HL-60 (cell line): ENCODE data around the gene BRPF3.

Source experiments
- DNase-seq, 2 experiments: peaks; one replicate each; pipeline ENCODE4 v3.0.0-alpha.2; 2010 to 2020; ENCODE audit warnings: low read depth in 1 of 2, low spot score in 1 of 2
- H3K27ac ChIP-seq: fragments of 250-450 bp; sonication (Bioruptor Pico); replicated peaks from 2 replicates; pipeline ENCODE4 v1.5.1; 2020; ENCODE audit warnings: mild to moderate bottlenecking, moderate library complexity
- H3K27me3 ChIP-seq: fragments of 250-450 bp; sonication (Bioruptor Pico); 2 replicates; pipeline ENCODE4 v1.5.1; 2021; ENCODE audit warnings: mild to moderate bottlenecking, moderate library complexity; ENCODE audit not compliant: insufficient read depth, poor library complexity, severe bottlenecking
- H3K4me3 ChIP-seq: replicated peaks from 2 replicates; pipeline ENCODE4 v1.5.1; 2011; ENCODE audit warnings: mild to moderate bottlenecking, control low read depth, low read length; ENCODE audit not compliant: insufficient read depth
- GABPA ChIP-seq: IDR thresholded peaks from 2 replicates; pipeline ENCODE4 v1.6.1; 2012; ENCODE audit warnings: low read depth
- POLR2AphosphoS5 ChIP-seq: IDR thresholded peaks from 2 replicates; pipeline ENCODE4 v1.6.1; 2012; ENCODE audit warnings: low read depth
- SPI1 ChIP-seq: IDR thresholded peaks from 2 replicates; pipeline ENCODE4 v1.6.1; 2012; ENCODE audit warnings: low read depth, mild to moderate bottlenecking, borderline replicate concordance
- TF ChIP-seq, protein P1 (sequence below): IDR thresholded peaks from 2 replicates; pipeline ENCODE4 v1.6.1; 2012; ENCODE audit warnings: low read depth; ENCODE audit not compliant: insufficient replicate concordance
- TF ChIP-seq, protein P2 (sequence below): IDR thresholded peaks from one replicate; pipeline ENCODE4 v1.5.1; 2011; ENCODE audit warnings: low read length, control low read depth, inconsistent platforms; ENCODE audit not compliant: insufficient read depth

Gene BRPF3

DNA sequence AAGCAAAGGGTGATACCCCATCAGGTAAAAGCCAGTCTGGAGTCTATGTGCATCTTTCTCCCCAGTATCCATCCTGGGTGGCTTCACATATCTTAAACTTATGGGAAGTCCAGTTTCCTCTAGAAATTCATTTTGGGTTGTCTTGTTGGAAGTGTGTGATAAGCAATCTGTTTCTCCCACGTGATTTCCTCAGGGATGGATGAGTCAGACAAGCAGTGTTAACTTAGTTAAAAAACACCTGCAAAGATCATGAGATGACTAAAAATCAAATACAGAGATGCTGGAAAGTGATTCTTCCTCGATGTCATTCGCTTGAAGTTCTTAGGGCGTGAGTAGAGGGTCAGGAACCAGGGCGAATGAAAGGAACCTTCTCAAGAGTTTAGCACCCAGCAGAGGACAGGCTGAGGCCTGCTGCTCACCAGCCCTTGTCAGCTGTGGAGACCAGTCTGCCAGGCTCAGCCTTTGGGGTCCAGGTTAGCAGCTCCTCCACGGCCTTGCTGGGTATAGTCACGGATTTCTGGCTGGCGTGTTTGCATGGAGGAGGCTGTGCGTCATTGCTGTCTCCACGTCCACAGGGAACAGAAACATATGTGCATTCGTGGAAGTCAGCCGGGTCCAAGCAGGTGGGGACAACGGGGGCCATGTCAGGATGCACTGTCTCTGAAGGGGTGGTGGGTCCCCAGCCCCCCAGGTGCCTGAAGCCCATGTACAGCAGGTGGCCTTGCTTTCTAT lies 70.5 kb downstream of the BRPF3 start:
- no peak for TF ChIP-seq POLR2AphosphoS5
- Histone ChIP-seq H3K27ac (no peak overlapping the region), H3K27me3 (no peaks in the 10 kb centered on the region), H3K4me3 (no peak overlapping the region)
- DNase-seq: no peak

DNA sequence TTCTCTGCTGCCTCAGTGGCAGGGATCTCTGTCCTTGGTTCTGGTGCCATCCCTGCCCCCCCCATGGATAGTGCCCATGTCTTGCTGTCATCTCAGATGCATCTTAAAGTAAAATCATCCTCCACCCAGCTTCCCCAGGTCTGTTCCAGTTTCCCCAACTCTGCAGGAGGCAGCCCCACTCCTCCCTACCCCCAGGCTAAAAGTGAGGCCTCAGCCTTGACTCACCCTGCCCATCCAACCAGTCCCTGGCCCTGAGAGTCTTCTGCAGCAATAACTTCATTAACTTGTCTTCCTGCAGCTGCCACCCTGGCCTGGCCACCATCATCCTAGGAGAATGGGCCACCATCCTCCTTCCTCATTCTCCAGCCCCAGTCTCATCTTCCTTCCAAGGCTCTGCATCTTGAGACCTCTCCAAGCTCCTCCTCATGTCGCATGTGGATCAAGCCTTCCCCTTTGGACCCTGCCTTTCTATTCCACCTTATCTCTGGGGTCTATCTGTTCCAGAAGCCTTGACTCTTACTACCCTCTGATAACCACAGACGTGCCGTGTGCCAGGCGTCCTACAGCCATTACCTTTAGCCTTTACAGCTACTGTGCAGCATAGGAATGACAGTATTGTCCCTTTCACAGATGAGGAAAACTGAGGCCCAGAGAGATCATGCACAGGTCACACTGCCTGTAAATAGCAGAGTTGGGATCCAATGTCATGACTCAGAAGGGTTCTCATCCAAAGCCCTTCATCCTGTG lies 71.4 kb downstream of the BRPF3 start:
- no peaks in the 10 kb centered on the region for H3K27me3 ChIP-seq
- no peak for DNase-seq

DNA sequence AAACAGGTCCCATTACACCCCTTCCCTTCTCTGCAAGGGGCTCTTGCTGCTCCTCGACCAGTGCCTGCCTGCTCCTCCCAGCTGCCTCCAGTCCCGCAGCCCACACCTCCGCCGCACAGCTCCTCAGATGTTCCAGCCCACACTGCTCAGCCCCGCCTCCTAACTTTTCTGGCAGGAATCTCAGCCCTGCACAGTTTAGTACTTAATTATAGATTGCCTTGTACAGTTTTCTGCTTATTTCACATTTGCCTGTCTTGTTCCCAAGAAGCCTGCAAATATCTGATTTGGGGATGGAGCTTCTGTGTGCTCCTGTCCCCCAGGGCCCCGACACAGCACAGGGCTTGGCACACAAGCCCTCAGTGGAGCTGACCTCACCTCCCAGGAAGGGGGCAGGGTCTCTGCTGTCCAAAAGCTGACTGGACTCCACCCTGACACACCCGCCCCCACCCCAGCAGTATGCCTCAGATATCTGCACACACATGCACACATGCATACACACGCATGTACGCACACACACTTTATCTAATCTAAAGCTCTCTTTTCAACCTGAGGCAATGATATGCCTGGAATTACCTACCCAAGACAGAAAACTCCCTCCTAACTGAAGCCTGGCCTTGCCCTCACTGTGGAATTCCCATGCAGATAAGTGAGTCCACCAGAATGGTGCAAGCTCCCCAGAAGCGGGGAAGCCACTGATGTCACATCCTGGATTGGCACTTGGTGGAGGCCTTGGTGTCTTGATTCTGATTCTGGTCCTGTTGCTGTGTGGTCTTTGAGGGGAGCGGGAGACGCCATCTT lies 72.1 kb downstream of the BRPF3 start:
- H3K27ac ChIP-seq: no peak overlapping the region
- DNase-seq: no peak
- H3K27me3 ChIP-seq: no peaks in the 10 kb centered on the region
- H3K4me3 ChIP-seq: no peak overlapping the region
- TF ChIP-seq POLR2AphosphoS5 (no peak), GABPA (no peak), SPI1 (no peak)
- TF ChIP-seq, protein P1, sequence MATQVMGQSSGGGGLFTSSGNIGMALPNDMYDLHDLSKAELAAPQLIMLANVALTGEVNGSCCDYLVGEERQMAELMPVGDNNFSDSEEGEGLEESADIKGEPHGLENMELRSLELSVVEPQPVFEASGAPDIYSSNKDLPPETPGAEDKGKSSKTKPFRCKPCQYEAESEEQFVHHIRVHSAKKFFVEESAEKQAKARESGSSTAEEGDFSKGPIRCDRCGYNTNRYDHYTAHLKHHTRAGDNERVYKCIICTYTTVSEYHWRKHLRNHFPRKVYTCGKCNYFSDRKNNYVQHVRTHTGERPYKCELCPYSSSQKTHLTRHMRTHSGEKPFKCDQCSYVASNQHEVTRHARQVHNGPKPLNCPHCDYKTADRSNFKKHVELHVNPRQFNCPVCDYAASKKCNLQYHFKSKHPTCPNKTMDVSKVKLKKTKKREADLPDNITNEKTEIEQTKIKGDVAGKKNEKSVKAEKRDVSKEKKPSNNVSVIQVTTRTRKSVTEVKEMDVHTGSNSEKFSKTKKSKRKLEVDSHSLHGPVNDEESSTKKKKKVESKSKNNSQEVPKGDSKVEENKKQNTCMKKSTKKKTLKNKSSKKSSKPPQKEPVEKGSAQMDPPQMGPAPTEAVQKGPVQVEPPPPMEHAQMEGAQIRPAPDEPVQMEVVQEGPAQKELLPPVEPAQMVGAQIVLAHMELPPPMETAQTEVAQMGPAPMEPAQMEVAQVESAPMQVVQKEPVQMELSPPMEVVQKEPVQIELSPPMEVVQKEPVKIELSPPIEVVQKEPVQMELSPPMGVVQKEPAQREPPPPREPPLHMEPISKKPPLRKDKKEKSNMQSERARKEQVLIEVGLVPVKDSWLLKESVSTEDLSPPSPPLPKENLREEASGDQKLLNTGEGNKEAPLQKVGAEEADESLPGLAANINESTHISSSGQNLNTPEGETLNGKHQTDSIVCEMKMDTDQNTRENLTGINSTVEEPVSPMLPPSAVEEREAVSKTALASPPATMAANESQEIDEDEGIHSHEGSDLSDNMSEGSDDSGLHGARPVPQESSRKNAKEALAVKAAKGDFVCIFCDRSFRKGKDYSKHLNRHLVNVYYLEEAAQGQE: no peak
- TF ChIP-seq, protein P2, sequence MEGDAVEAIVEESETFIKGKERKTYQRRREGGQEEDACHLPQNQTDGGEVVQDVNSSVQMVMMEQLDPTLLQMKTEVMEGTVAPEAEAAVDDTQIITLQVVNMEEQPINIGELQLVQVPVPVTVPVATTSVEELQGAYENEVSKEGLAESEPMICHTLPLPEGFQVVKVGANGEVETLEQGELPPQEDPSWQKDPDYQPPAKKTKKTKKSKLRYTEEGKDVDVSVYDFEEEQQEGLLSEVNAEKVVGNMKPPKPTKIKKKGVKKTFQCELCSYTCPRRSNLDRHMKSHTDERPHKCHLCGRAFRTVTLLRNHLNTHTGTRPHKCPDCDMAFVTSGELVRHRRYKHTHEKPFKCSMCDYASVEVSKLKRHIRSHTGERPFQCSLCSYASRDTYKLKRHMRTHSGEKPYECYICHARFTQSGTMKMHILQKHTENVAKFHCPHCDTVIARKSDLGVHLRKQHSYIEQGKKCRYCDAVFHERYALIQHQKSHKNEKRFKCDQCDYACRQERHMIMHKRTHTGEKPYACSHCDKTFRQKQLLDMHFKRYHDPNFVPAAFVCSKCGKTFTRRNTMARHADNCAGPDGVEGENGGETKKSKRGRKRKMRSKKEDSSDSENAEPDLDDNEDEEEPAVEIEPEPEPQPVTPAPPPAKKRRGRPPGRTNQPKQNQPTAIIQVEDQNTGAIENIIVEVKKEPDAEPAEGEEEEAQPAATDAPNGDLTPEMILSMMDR: no peak

More for the DNA sequence above, 71.4 kb downstream of the BRPF3 start:
- no peak overlapping the region for H3K27ac ChIP-seq
- TF ChIP-seq, protein P1: no peak
- TF ChIP-seq, protein P2: no peak
- no peak overlapping the region for H3K4me3 ChIP-seq
